Heart right ventricle (tissue), 16 donors: Measurements from ENCODE around the gene KYNU. TPM values are rescaled to one million over a fixed set of nuclear protein-coding genes. Genes with fewer than 3 reads are reported as not detected.

Source experiments
- ATAC-seq, 8 donors: fragments of 200-7000 bp; cut with Tn5 transposase; one replicate each; pipeline ENCODE4 v1.9.1; 2020; ENCODE audit warnings: mild to moderate bottlenecking in 8 of 8, moderate library complexity in 8 of 8, moderate number of reproducible peaks in 1 of 8
- DNase-seq, 2 donors: peaks; one replicate each; pipeline ENCODE4 v3.0.0-alpha.2; 2020
- H3K27ac ChIP-seq, 10 donors: fragments of 200-600 bp; sonication (generic) in 2 of 10; one replicate each; pipeline versions ENCODE4 v1.5.0 to v1.8.0; 2020 to 2022; ENCODE audit warnings: mild to moderate bottlenecking in 3 of 10
- H3K27me3 ChIP-seq, 7 donors: fragments of 200-600 bp; one replicate each; pipeline ENCODE4 v1.8.0; 2021 to 2022; ENCODE audit warnings: mild to moderate bottlenecking in 2 of 7
- H3K36me3 ChIP-seq, 9 donors: fragments of 200-600 bp; sonication (generic) in 1 of 9; one replicate each; pipeline versions ENCODE4 v1.5.0 to v1.8.0; 2020 to 2022; ENCODE audit warnings: mild to moderate bottlenecking in 2 of 9
- H3K4me1 ChIP-seq, 9 donors: fragments of 200-600 bp; sonication (generic) in 1 of 9; one replicate each; pipeline versions ENCODE4 v1.5.0 to v1.8.0; 2020 to 2022; ENCODE audit warnings: mild to moderate bottlenecking in 4 of 9
- H3K4me3 ChIP-seq, 10 donors: fragments of 200-600 bp; sonication (generic) in 2 of 10; one replicate each; pipeline versions ENCODE4 v1.5.0 to v1.8.0; 2020 to 2022; ENCODE audit warnings: mild to moderate bottlenecking in 7 of 10, moderate library complexity in 2 of 10
- H3K9me3 ChIP-seq, 11 donors: fragments of 200-600 bp in 10 of 11; sonication (generic) in 2 of 11; one replicate each; pipeline versions ENCODE4 v1.5.0 to v1.8.0; 2013 to 2022; ENCODE audit warnings: mild to moderate bottlenecking in 2 of 11, control low read depth in 1 of 11, moderate library complexity in 1 of 11
- CTCF ChIP-seq, 9 donors: fragments of 200-600 bp; sonication (generic) in 2 of 9; IDR thresholded peaks; one replicate each; pipeline versions ENCODE4 v1.5.0 to v1.8.0; 2021 to 2022; ENCODE audit warnings: antibody characterized with exemption in 9 of 9, mild to moderate bottlenecking in 5 of 9, moderate library complexity in 1 of 9
- WGBS, 2 donors: extraction: QIAGEN DNeasy Blood & Tissue Kit; methylation state at CpG; one replicate each; pipeline ENCODE4 v1.1.7; 2013; ENCODE audit warnings: inconsistent platforms in 1 of 2; 5-methylcytosine and 5-hydroxymethylcytosine counted together
- intact Hi-C, 10 donors: fragments of 100-400 bp; cut with DNase I; formaldehyde crosslinking; loops; one replicate each; pipeline versions ENCODE4 v1.11.1 to v1.14.2; 2022
- polyA plus RNA-seq, 2 donors: library from polyadenylated mRNA; stranded (reverse); fragments of 200-250 nt; gene quantifications; one replicate each; pipeline ENCODE4 v1.2.3, GENCODE V29; 2013
- total RNA-seq, 10 donors: library from RNA; stranded (reverse); fragmentation: NEBNext Ultra II Directional in 3 of 10; extraction: Animal tissue kit (Norgen Biotek cat#: 25700) in 3 of 10; gene quantifications; one replicate each; pipeline versions ENCODE4 v1.2.1 to v1.2.4, GENCODE V29; 2021 to 2023
- donor health status: Arrhythmogenic right ventricular cardiomyopathy.
- donor health status: ischemic (EF 13 %, LVEDD 7.1; RV severe dilation, severe dysfunction).
- donor health status: healthy with polysubstance abuse.
- donor health status: DM: no; HTN: yes; CAD: no.
- donor health status: DM: no; HTN: no; CAD: no.
- donor health status: ischemic (EF 25% LVEDD 6.9; RV normal size, moderate dysfunction).
- donor health status: ischemic (EF 25% LVEDD 5.7; RV mildly dilated, moderate dysfunction).
- donor health status: healthy.
- donor health status: DM: yes; HTN: yes; CAD: no.
- donor health status: Ischemic cardiomyopathy.
- donor health status: ischemic (EF 35%, LVEDD 5.7; RV mildly dilated, moderate dysfunction).
- donor health status: nonischemic (EF 11% LVEDD 7.7; RV severe dilation, severe dysfunction).
- donor health status: DM: yes; HTN: yes; CAD: no.
- donor health status: PGD.
- donor health status: ischemic (EF 29% LVEDD 5.4; RV normal size, mild dysfunction).
- donor health status: nonischemic (EF 23%, LVEDD 6.1; RV moderate dilation, normal function).

Gene KYNU
- total and polyA plus RNA-seq, 12 donors = 0.07 to 9.5 (median 0.78) TPM

- Histone ChIP-seq H3K27me3 (no peaks in the 10 kb centered on the region), H3K9me3 (peaks cover 0 to 30% (median 0%) of the 10 kb centered on the region in 11 donors), H3K36me3 (no peaks in the 10 kb centered on the region), H3K27ac (no peak overlapping the region), H3K4me3 (no peak overlapping the region), H3K4me1 (peaks cover 0 to 3% (median 0%) of the 10 kb centered on the region in 9 donors)
- intact Hi-C loops = no loop called here
- ATAC-seq = no peak
- peak in 1 of 9 donors; percentile 10 for TF ChIP-seq CTCF (IDR thresholded peaks at IDR 0.05)
- DNase-seq = no peak
Observed at GRCh38 chr2:143078104-143078503, 200.6 kb downstream of the KYNU start.

- DNase-seq (no peak), ATAC-seq (no peak)
- intact Hi-C loops = no loop called here
- Histone ChIP-seq H3K9me3 (peaks cover 0 to 12% (median 0%) of the 10 kb centered on the region in 11 donors), H3K27ac (no peak overlapping the region), H3K4me1 (peaks cover 0 to 18% (median 0%) of the 10 kb centered on the region in 9 donors), H3K27me3 (no peaks in the 10 kb centered on the region), H3K4me3 (no peak overlapping the region), H3K36me3 (no peaks in the 10 kb centered on the region)
- WGBS, 2 donors = 87 to 92% methylated on average over 1 of the region's 1 CpG
- no peak for TF ChIP-seq CTCF (IDR thresholded peaks at IDR 0.05)
Observed at GRCh38 chr2:143081616-143082015, 204.2 kb downstream of the KYNU start.

GRCh38 chr2:143083636-143084035, 206.2 kb downstream of the KYNU start:
- DNase-seq = no peak
- peak overlapping the region in 1 of 10 donors; percentile 77 for H3K27ac ChIP-seq
- no peak for TF ChIP-seq CTCF (IDR thresholded peaks at IDR 0.05)
- no peaks in the 10 kb centered on the region for H3K36me3 ChIP-seq
- no peak for ATAC-seq
- intact Hi-C loops = no loop called here
- peaks cover 0 to 18% (median 0%) of the 10 kb centered on the region in 9 donors for H3K4me1 ChIP-seq
- peaks cover 0 to 12% (median 0%) of the 10 kb centered on the region in 11 donors for H3K9me3 ChIP-seq
- no peak overlapping the region for H3K4me3 ChIP-seq
- no peaks in the 10 kb centered on the region for H3K27me3 ChIP-seq
- WGBS, 2 donors = 41 to 72% methylated on average over 2 of the region's 2 CpGs

GRCh38 chr2:143084462-143084861, 207.0 kb downstream of the KYNU start:
- DNase-seq (no peak), ATAC-seq (no peak)
- Histone ChIP-seq H3K36me3 (no peaks in the 10 kb centered on the region), H3K4me3 (no peak overlapping the region), H3K27ac (peak overlapping the region in 1 of 10 donors; percentile 73), H3K27me3 (no peaks in the 10 kb centered on the region), H3K9me3 (peaks cover 0 to 12% (median 0%) of the 10 kb centered on the region in 11 donors), H3K4me1 (peaks cover 0 to 18% (median 0%) of the 10 kb centered on the region in 9 donors)
- intact Hi-C loops = no loop called here
- no peak for TF ChIP-seq CTCF (IDR thresholded peaks at IDR 0.05)
- WGBS, 2 donors = 59 to 84% methylated on average over 2 of the region's 2 CpGs
